Measurements from ENCODE around the gene INPP5A.

DNA sequence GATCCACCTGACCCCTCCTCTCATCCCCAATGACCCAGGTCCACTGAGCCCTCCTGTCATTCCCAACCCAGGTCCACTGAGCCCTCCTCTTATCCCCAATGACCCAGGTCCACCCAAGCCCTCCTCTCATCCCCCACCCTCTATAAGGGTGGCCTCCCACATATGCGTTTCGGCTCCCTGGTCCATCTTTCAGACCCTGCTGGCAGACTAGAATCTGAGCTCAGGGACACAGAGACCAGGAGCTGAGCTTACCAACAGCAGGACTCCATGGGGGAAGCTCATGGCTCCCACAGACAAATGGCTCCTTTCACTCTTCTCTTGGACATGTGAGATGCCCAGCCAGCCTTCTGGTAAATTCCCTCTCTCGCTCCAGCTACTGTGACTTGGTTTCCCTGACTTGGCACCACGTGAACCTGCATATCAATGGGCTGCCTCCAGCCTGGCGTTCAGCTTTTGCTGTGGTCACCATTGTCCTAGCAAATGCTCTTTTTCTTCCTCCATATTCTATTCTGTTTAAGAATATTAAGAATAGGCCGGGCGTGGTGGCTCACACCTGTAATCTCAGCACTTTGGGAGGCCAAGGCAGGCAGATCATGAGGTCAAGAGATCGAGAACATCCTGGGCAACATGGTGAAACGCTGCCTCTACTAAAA lies 24.8 kb upstream of the INPP5A start:
- TF ChIP-seq, protein P1, sequence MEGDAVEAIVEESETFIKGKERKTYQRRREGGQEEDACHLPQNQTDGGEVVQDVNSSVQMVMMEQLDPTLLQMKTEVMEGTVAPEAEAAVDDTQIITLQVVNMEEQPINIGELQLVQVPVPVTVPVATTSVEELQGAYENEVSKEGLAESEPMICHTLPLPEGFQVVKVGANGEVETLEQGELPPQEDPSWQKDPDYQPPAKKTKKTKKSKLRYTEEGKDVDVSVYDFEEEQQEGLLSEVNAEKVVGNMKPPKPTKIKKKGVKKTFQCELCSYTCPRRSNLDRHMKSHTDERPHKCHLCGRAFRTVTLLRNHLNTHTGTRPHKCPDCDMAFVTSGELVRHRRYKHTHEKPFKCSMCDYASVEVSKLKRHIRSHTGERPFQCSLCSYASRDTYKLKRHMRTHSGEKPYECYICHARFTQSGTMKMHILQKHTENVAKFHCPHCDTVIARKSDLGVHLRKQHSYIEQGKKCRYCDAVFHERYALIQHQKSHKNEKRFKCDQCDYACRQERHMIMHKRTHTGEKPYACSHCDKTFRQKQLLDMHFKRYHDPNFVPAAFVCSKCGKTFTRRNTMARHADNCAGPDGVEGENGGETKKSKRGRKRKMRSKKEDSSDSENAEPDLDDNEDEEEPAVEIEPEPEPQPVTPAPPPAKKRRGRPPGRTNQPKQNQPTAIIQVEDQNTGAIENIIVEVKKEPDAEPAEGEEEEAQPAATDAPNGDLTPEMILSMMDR (IDR thresholded peaks at IDR 0.05; ENCODE audit: low read length): no peak
- no peak for TF ChIP-seq EZH2 (optimal IDR thresholded peaks at IDR 0.05; ENCODE audit: low read depth, low read length)
- TF ChIP-seq EZH2phosphoT487 (IDR thresholded peaks at IDR 0.05; ENCODE audit: low read length): no peak
